Progenitor cell of endocrine pancreas (in vitro differentiated cells): ENCODE results near the gene USP30. TPM values are rescaled to one million over a fixed set of nuclear protein-coding genes. Genes with fewer than 3 reads are reported as not detected.
A peak's percentile ranks its signal among the peaks of the same experiment; 100 is the strongest.

Experiments used
- DNase-seq: peaks from one replicate; pipeline ENCODE4 v3.0.0; 2021; ENCODE audit warnings: low spot score; ENCODE audit not compliant: unreplicated experiment
- H3K27ac Mint-ChIP-seq: 2 replicates; pipeline ENCODE4 v1.8.0; 2021; ENCODE audit warnings: mild to moderate bottlenecking, moderate library complexity, mixed read lengths
- H3K27me3 Mint-ChIP-seq: 2 replicates; pipeline ENCODE4 v1.8.0; 2021; ENCODE audit warnings: mixed read lengths
- H3K36me3 Mint-ChIP-seq: 2 replicates; pipeline ENCODE4 v1.8.0; 2022; ENCODE audit warnings: mixed read lengths; ENCODE audit not compliant: insufficient read depth
- H3K4me1 Mint-ChIP-seq: 2 replicates; pipeline ENCODE4 v1.8.0; 2021; ENCODE audit warnings: low read depth, mixed read lengths
- H3K4me3 Mint-ChIP-seq: 2 replicates; pipeline ENCODE4 v1.8.0; 2021; ENCODE audit warnings: low read depth, mild to moderate bottlenecking, moderate library complexity, mixed read lengths
- H3K9me3 Mint-ChIP-seq: 2 replicates; pipeline ENCODE4 v1.8.0; 2021; ENCODE audit warnings: low read depth, mixed read lengths
- CTCF ChIP-seq: fragments of 200-600 bp; sonication (generic); IDR thresholded peaks from one replicate; pipeline ENCODE4 v1.5.0; 2021; ENCODE audit warnings: antibody characterized with exemption, mild to moderate bottlenecking; ENCODE audit not compliant: unreplicated experiment
- total RNA-seq: library from RNA; stranded (reverse); gene quantifications from 2 replicates; pipeline ENCODE4 v1.2.1, GENCODE V29; 2021

The USP30 gene
- total RNA-seq, 1 donor from 2014 or later, result 23.0 TPM

DNA sequence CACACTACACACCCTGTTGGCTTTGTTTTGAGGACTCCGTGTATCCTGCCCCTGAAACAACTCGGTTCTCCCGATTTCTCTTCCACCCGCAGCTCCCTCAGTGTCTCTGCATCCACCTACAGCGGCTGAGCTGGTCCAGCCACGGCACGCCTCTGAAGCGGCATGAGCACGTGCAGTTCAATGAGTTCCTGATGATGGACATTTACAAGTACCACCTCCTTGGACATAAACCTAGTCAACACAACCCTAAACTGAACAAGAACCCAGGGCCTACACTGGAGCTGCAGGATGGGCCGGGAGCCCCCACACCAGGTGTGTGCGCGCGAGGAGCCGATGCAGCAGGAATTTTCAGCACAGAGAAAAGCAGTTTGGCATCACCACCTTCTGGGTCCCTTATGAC, 30.4 kb downstream of the USP30 start:
- peaks cover 24% of the 10 kb centered on the region for H3K36me3 Mint-ChIP-seq
- H3K27ac Mint-ChIP-seq, result no peak overlapping the region
- DNase-seq, result no peak
- no peaks in the 10 kb centered on the region for H3K4me1 Mint-ChIP-seq
- peaks cover 4% of the 10 kb centered on the region for H3K9me3 Mint-ChIP-seq
- H3K27me3 Mint-ChIP-seq, result no peaks in the 10 kb centered on the region
- no peak overlapping the region for H3K4me3 Mint-ChIP-seq
- TF ChIP-seq CTCF, result no peak

GRCh38 chr12:109084425-109084824, 32.0 kb downstream of the USP30 start:
- TF ChIP-seq CTCF, result no peak
- Mint-ChIP-seq H3K27me3 (no peaks in the 10 kb centered on the region), H3K9me3 (no peaks in the 10 kb centered on the region), H3K4me3 (no peak overlapping the region), H3K27ac (no peak overlapping the region), H3K36me3 (peaks cover 16% of the 10 kb centered on the region), H3K4me1 (no peaks in the 10 kb centered on the region)
- no peak for DNase-seq

DNA sequence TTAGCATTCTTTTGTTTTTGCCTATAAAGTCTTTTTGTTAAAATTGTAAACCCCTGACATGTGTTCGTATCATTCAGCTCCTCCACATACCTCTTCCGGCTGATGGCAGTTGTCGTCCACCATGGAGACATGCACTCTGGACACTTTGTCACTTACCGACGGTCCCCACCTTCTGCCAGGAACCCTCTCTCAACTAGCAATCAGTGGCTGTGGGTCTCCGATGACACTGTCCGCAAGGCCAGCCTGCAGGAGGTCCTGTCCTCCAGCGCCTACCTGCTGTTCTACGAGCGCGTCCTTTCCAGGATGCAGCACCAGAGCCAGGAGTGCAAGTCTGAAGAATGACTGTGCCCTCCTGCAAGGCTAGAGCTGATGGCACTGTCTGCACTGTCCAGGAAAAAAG, 33.2 kb downstream of the USP30 start:
- Mint-ChIP-seq H3K27me3 (no peaks in the 10 kb centered on the region), H3K27ac (no peak overlapping the region), H3K36me3 (peaks cover 15% of the 10 kb centered on the region), H3K4me3 (no peak overlapping the region), H3K9me3 (no peaks in the 10 kb centered on the region), H3K4me1 (no peaks in the 10 kb centered on the region)
- TF ChIP-seq CTCF, result no peak
- no peak for DNase-seq

GRCh38 chr12:109087250-109087649, 34.9 kb downstream of the USP30 start:
- TF ChIP-seq CTCF, result no peak
- Mint-ChIP-seq H3K27ac (no peak overlapping the region), H3K36me3 (peaks cover 13% of the 10 kb centered on the region), H3K9me3 (no peaks in the 10 kb centered on the region), H3K27me3 (no peaks in the 10 kb centered on the region), H3K4me1 (peaks cover 4% of the 10 kb centered on the region), H3K4me3 (no peak overlapping the region)
- DNase-seq, result no peak

- DNase-seq, result no peak
- peak overlapping the region; percentile 31 for H3K27ac Mint-ChIP-seq
- peaks cover 17% of the 10 kb centered on the region for H3K36me3 Mint-ChIP-seq
- H3K9me3 Mint-ChIP-seq, result no peaks in the 10 kb centered on the region
- H3K4me3 Mint-ChIP-seq, result no peak overlapping the region
- no peaks in the 10 kb centered on the region for H3K27me3 Mint-ChIP-seq
- no peak for TF ChIP-seq CTCF
- peaks cover 12% of the 10 kb centered on the region for H3K4me1 Mint-ChIP-seq
Observed at GRCh38 chr12:109088818-109089217, 36.4 kb downstream of the USP30 start.
